ENCODE measurements around the gene SEMA3F.

The SEMA3F gene

GRCh38 chr3:50194903-50195500 lies 39.9 kb downstream of the SEMA3F start:
- no peak for TF ChIP-seq CTCF (IDR thresholded peaks at IDR 0.05; ENCODE audit: low read length, missing control alignments)
- DNase-seq (ENCODE audit: low read depth): no peak
- no peak overlapping the region for H3K4me3 ChIP-seq (replicated peaks; ENCODE audit: low read depth, low read length)

- TF ChIP-seq CTCF (IDR thresholded peaks at IDR 0.05; ENCODE audit: low read length, missing control alignments): no peak
- H3K4me3 ChIP-seq (replicated peaks; ENCODE audit: low read depth, low read length): no peak overlapping the region
- no peak for DNase-seq (ENCODE audit: low read depth)
These were observed 40.6 kb downstream of the SEMA3F start for GRCh38 chr3:50195501-50196252.

GRCh38 chr3:50196253-50196801 lies 41.2 kb downstream of the SEMA3F start:
- no peak for DNase-seq (ENCODE audit: low read depth)
- H3K4me3 ChIP-seq (replicated peaks; ENCODE audit: low read depth, low read length): no peak overlapping the region
- TF ChIP-seq CTCF (IDR thresholded peaks at IDR 0.05; ENCODE audit: low read length, missing control alignments): no peak

GRCh38 chr3:50201573-50202315 lies 46.6 kb downstream of the SEMA3F start:
- no peak for DNase-seq (ENCODE audit: low read depth)
- TF ChIP-seq CTCF (IDR thresholded peaks at IDR 0.05; ENCODE audit: low read length, missing control alignments): no peak
- H3K4me3 ChIP-seq (replicated peaks; ENCODE audit: low read depth, low read length): no peak overlapping the region

- TF ChIP-seq CTCF (IDR thresholded peaks at IDR 0.05; ENCODE audit: low read length, missing control alignments): no peak
- DNase-seq (ENCODE audit: low read depth): no peak
- no peak overlapping the region for H3K4me3 ChIP-seq (replicated peaks; ENCODE audit: low read depth, low read length)
These were observed 47.4 kb downstream of the SEMA3F start for GRCh38 chr3:50202353-50203112.

- no peak overlapping the region for H3K4me3 ChIP-seq (replicated peaks; ENCODE audit: low read depth, low read length)
- no peak for TF ChIP-seq CTCF (IDR thresholded peaks at IDR 0.05; ENCODE audit: low read length, missing control alignments)
- no peak for DNase-seq (ENCODE audit: low read depth)
These were observed 48.1 kb downstream of the SEMA3F start for GRCh38 chr3:50203113-50203808.

Measured in fibroblast of pulmonary artery (primary cell).